ENCODE measurements around the gene UBFD1. TPM values are rescaled to one million over a fixed set of nuclear protein-coding genes. Genes with fewer than 3 reads are reported as not detected.

UBFD1 gene
- total and polyA plus RNA-seq, 10 of the 15 experiments (the other 5 are each of a cell fraction or from before 2014, with no cell fraction given): 7.3 to 48.5 (median 32.1) TPM

GRCh38 chr16:23537390-23537789 is 20.1 kb upstream of the UBFD1 start:
- CTCF ChIA-PET: interaction anchor here (0.7 to 2.5 kb wide), 2 partner anchors 11 to 59 kb away, joined by 3 to 6 read pairs; partner anchors contain the start of gene NDUFAB1
- no peak for FAIRE-seq

More at GRCh38 chr16:23537390-23537789, 20.1 kb upstream of the UBFD1 start:
- peak; percentile 32 for TF ChIP-seq E4F1 (IDR thresholded peaks at IDR 0.05; ENCODE audit: borderline replicate concordance, partially characterized antibody)
- TF ChIP-seq PML (IDR thresholded peaks at IDR 0.05; ENCODE audit: low read length): no peak
- no peak for TF ChIP-seq SP1 (IDR thresholded peaks at IDR 0.05; ENCODE audit: low read depth, low read length)
- no peak for DNase-seq (ENCODE audit: low read depth, low spot score)
- Histone ChIP-seq H4K20me1 (ENCODE audit: control insufficient read depth, insufficient read depth) (no peaks in the 10 kb centered on the region), H3K79me2 (ENCODE audit: control insufficient read depth, insufficient read depth, low read length) (no peaks in the 10 kb centered on the region), H3K4me1 (ENCODE audit: control insufficient read depth, insufficient read depth, low read length) (no peaks in the 10 kb centered on the region), H3K4me2 (ENCODE audit: control insufficient read depth, insufficient read depth) (no peak overlapping the region), H3K4me3 (no peak overlapping the region), H3K36me3 (ENCODE audit: control insufficient read depth in 2 of 2, insufficient read depth in 2 of 2, low read length in 1 of 2) (peaks cover 20 to 30% of the 10 kb centered on the region in 2 experiments), H3K27ac (ENCODE audit: control insufficient read depth, insufficient read depth) (no peak overlapping the region), H3K9ac (ENCODE audit: control insufficient read depth, insufficient read depth, low read length) (no peak overlapping the region), H3K27me3 (replicated peaks in 1 of 2; ENCODE audit: control insufficient read depth in 2 of 2, insufficient read depth in 2 of 2, low read length in 1 of 2) (no peaks in the 10 kb centered on the region), H3K9me3 (replicated peaks; ENCODE audit: control insufficient read depth, insufficient read depth, low read length) (no peaks in the 10 kb centered on the region), H2AFZ (ENCODE audit: control insufficient read depth, low read depth, low read length) (no peak overlapping the region)
- BruUV-seq (replicated peaks): no TSS peak
- in situ Hi-C loops (cut with MboI): no loop called here
- ChIA-PET POLR2A (interaction anchor here (0.5 to 0.6 kb wide), 2 partner anchors 22 to 246 kb away, joined by 3 to 4 read pairs; no protein-coding TSS in a partner anchor), RAD21 (ENCODE audit: unreplicated experiment) (no interaction called here), SMC1A (ENCODE audit: uncharacterized antibody, unreplicated experiment) (interaction anchor here (1.2 kb wide), 1 partner anchor 8 kb away, joined by 4 read pairs; no protein-coding TSS in a partner anchor)
- no peak for ATAC-seq
- WGBS (ENCODE audit: insufficient coverage, insufficient replicate concordance, low lambda C conversion rate, missing lambda C conversion rate): 80% methylated on average over 3 of the region's 3 CpGs
- intact Hi-C loops (cut with micrococcal nuclease; ENCODE audit: unreplicated experiment): no loop called here
